Activated CD4-positive, alpha-beta T cell treated with anti-CD3 and anti-CD28 coated beads, Interleukin-2, amount 10 ng/mL, durations not matched to agents 7 days and 5 days (primary cell): Measurements from ENCODE around the gene DDX10. TPM values are rescaled to one million over a fixed set of nuclear protein-coding genes. Genes with fewer than 3 reads are reported as not detected.

Experiments used
- CTCF ChIA-PET: fragments of 350-600 bp; sonication (Branson Sonifier 250); formaldehyde crosslinking; loops from one replicate; lab custom pipeline; 2021; ENCODE audit warnings: antibody characterized with exemption; lab: Charles Lee
- POLR2A ChIA-PET: fragments of 350-600 bp; sonication (Branson Sonifier 250); formaldehyde crosslinking; loops from one replicate; lab custom pipeline; 2021; ENCODE audit warnings: antibody characterized with exemption; lab: Charles Lee
- DNase-seq: peaks from one replicate; pipeline ENCODE4 v3.0.0-alpha.2; 2020
- H3K27ac Mint-ChIP-seq: one replicate; pipeline ENCODE4 v1.8.0; 2021; ENCODE audit warnings: mild to moderate bottlenecking, moderate library complexity, mixed read lengths
- H3K27me3 Mint-ChIP-seq: one replicate; pipeline ENCODE4 v1.8.0; 2021; ENCODE audit warnings: mixed read lengths
- H3K36me3 Mint-ChIP-seq: one replicate; pipeline ENCODE4 v1.8.0; 2021; ENCODE audit warnings: low read depth, mixed read lengths
- H3K4me1 Mint-ChIP-seq: one replicate; pipeline ENCODE4 v1.8.0; 2021; ENCODE audit warnings: mixed read lengths
- H3K4me3 Mint-ChIP-seq: one replicate; pipeline ENCODE4 v1.8.0; 2021; ENCODE audit warnings: mild to moderate bottlenecking, moderate library complexity, mixed read lengths
- H3K9me3 Mint-ChIP-seq: one replicate; pipeline ENCODE4 v1.8.0; 2021; ENCODE audit warnings: mixed read lengths
- total RNA-seq, 2 experiments: library from RNA; stranded (reverse); gene quantifications; one replicate each; pipeline ENCODE4 v1.2.3, GENCODE V29; 2021

Gene DDX10
- total RNA-seq, 2 experiments from 2014 or later, result 27.4 to 28.0 TPM

DNA sequence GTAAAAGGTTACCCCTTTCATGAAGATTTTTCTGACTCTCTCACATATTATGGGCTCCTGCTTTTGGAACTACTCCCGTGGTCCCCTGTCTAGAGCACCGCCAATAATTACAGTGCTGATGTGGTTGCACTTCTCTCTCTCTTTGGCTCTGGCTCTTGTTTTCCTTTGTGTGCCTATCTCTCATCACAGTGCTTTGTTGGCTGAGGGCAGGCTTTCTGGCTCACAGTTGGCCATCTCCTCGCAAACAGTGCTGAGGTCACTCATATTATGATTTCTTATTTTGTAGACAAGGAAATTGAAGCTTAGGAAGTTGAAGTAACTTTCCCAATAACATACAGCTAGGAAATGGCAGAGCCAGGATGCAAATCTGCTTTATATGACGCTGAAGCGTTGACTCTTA, 192.5 kb downstream of the DDX10 start:
- Mint-ChIP-seq H3K36me3 (peaks cover 6% of the 10 kb centered on the region), H3K27me3 (no peaks in the 10 kb centered on the region), H3K9me3 (no peaks in the 10 kb centered on the region), H3K4me1 (peaks cover 27% of the 10 kb centered on the region), H3K4me3 (no peak overlapping the region), H3K27ac (no peak overlapping the region)
- ChIA-PET CTCF (interaction anchor here (0.6 to 0.7 kb wide), 2 partner anchors 35 to 151 kb away, joined by 3 to 8 read pairs; no protein-coding TSS in a partner anchor), POLR2A (no interaction called here)
- DNase-seq, result no peak

DNA sequence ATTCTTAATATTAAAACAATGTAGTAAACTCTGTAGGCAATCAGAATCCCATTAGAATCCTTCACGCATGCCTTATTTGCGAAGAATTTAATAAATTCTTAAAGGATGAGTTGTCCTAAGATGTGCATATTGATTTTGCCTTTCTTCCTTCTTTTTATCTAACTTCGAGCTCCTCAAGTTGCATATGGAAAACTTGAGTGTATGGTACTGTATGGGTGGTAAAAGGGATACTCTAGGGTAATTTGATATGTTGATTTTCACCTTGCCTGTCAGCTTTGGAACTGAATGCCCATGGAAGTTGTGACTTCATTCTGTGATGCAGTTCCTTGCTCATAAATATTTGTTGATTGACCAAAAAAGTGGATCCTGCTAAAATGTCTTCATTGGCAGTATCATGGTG, 193.8 kb downstream of the DDX10 start:
- CTCF ChIA-PET, result no interaction called here

DNA sequence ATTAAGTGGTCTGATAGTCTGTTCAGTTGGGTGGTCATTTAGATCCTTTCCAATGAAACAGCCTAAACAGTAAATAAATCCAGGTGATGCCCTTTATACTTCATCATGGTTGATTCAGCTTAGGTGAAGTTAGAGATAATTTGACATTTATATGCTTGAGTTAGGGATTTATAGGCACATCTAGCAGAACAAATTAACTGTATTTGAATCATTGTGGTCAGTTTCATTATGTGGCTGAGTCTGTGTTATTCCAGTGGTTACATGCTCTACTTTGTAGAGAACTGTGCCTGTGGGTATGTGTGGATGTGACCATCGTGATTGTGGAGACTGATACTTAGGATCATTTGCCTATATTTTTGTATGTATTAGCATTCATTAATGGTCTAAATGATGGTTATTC, 194.6 kb downstream of the DDX10 start:
- CTCF ChIA-PET, result interaction anchor here (0.8 kb wide), 1 partner anchor 14 kb away, joined by 3 read pairs; no protein-coding TSS in a partner anchor
- no peaks in the 10 kb centered on the region for H3K27me3 Mint-ChIP-seq
- H3K9me3 Mint-ChIP-seq, result no peaks in the 10 kb centered on the region
- DNase-seq, result no peak
- H3K27ac Mint-ChIP-seq, result no peak overlapping the region
- no peak overlapping the region for H3K4me3 Mint-ChIP-seq
- H3K4me1 Mint-ChIP-seq, result peaks cover 17% of the 10 kb centered on the region
- POLR2A ChIA-PET, result no interaction called here
- peaks cover 2% of the 10 kb centered on the region for H3K36me3 Mint-ChIP-seq

More for the DNA sequence above, 193.8 kb downstream of the DDX10 start:
- Mint-ChIP-seq H3K27ac (no peak overlapping the region), H3K4me1 (peaks cover 24% of the 10 kb centered on the region), H3K9me3 (no peaks in the 10 kb centered on the region), H3K27me3 (no peaks in the 10 kb centered on the region), H3K36me3 (peaks cover 3% of the 10 kb centered on the region), H3K4me3 (no peak overlapping the region)
- POLR2A ChIA-PET, result no interaction called here
- DNase-seq, result no peak

DNA sequence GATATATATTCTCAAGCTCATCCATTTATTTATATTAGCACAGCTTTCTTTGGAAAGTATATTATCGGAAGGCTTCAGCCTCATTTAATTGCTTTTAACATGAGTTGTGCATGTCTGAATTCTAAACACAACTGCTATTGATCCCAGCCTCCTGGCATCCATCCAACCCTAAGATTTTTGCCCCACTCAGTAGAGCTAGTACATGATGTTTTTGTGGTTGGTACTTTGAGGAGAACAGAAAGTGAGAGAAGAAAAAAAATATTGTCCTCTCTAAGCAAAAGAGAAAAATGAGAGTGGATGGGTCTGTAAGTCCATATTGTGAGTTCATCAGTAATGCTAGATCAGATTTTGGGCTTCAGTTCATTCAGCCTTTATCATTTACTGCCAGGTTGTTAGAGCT, 198.7 kb downstream of the DDX10 start:
- Mint-ChIP-seq H3K36me3 (no peaks in the 10 kb centered on the region), H3K27me3 (no peaks in the 10 kb centered on the region), H3K27ac (no peak overlapping the region), H3K4me1 (peaks cover 9% of the 10 kb centered on the region), H3K9me3 (no peaks in the 10 kb centered on the region), H3K4me3 (no peak overlapping the region)
- POLR2A ChIA-PET, result no interaction called here
- CTCF ChIA-PET, result interaction anchor here (1.1 to 1.8 kb wide), 4 partner anchors 10 to 29 kb away, joined by 3 to 5 read pairs (median 4); no protein-coding TSS in a partner anchor
- DNase-seq, result no peak

DNA sequence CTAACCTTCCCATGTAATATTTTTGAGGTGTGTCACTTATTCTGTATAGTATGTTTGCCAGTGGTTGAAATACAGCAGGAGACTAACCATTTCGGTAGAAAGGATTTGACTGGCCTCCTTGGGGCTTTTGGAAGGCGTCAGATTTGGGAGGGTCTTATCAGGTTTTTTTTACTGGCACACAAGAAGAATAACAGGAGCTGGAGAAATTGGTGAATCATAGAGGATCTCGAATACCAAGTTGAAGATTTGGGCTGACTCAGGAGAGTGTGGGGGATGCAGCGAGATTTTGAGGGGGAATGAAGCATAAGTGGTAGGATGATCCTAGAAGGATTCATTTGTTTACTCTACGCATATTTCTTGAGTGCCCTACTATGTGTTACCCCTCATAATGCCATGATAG, 200.5 kb downstream of the DDX10 start:
- CTCF ChIA-PET, result interaction anchor here (0.8 kb wide), 1 partner anchor 18 kb away, joined by 3 read pairs; no protein-coding TSS in a partner anchor
- DNase-seq, result no peak
- Mint-ChIP-seq H3K4me3 (no peak overlapping the region), H3K4me1 (peaks cover 10% of the 10 kb centered on the region), H3K27ac (no peak overlapping the region), H3K36me3 (no peaks in the 10 kb centered on the region), H3K9me3 (no peaks in the 10 kb centered on the region), H3K27me3 (no peaks in the 10 kb centered on the region)
- POLR2A ChIA-PET, result no interaction called here

DNA sequence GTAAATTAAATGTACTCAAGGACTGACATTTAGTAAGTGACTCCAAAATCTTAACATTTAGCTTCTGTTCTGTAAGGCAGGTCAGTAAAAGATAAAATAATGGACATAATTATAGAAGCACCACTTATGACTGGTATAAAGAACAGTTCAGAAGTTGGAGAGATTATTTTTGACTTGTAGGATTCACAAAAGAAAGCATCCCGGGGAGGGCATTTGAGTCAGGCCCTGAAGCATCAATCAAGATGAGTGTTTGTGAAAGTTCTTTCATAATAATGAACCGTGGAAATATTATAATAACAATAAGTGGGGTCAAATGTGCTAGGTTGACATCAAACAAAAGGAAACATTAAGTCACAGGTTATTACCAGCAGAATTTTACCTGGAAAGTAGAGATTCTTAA, 201.9 kb downstream of the DDX10 start:
- H3K4me3 Mint-ChIP-seq, result no peak overlapping the region
- no peaks in the 10 kb centered on the region for H3K27me3 Mint-ChIP-seq
- H3K4me1 Mint-ChIP-seq, result peaks cover 12% of the 10 kb centered on the region
- H3K36me3 Mint-ChIP-seq, result no peaks in the 10 kb centered on the region
- ChIA-PET CTCF (interaction anchor here (1.0 kb wide), 1 partner anchor 12 kb away, joined by 4 read pairs; no protein-coding TSS in a partner anchor), POLR2A (no interaction called here)
- H3K9me3 Mint-ChIP-seq, result no peaks in the 10 kb centered on the region
- DNase-seq, result no peak
- H3K27ac Mint-ChIP-seq, result no peak overlapping the region

DNA sequence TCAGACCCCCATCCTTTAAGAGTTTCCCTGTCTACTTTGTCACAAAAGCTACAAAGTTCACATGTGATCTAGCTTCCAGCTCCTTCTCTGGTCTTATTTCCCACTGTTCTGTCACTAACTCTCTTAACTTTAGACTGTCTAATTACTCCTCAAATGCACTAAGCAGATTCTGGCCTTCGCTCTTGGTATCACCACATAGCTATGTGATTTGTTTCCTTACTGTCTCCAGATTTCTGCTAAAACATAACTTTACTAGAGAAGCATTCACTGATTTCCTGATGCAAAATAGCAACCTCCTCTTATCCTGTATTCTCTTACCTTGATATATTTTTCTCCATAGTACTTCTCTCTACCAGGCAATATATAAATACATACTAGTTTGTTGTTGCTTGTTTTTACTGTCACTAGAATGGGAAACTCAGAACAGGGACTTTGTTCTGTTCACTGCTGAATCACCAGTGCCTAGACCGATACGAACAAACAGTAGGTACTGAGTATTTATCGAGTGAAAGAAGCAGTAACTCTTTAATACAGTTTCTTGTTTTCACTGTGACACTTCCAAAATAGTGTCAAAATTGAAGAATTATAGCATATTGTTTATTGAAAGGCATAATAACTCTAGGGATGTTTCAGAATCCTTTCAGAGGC, 205.6 kb downstream of the DDX10 start:
- H3K4me1 Mint-ChIP-seq, result peaks cover 7% of the 10 kb centered on the region

DNA sequence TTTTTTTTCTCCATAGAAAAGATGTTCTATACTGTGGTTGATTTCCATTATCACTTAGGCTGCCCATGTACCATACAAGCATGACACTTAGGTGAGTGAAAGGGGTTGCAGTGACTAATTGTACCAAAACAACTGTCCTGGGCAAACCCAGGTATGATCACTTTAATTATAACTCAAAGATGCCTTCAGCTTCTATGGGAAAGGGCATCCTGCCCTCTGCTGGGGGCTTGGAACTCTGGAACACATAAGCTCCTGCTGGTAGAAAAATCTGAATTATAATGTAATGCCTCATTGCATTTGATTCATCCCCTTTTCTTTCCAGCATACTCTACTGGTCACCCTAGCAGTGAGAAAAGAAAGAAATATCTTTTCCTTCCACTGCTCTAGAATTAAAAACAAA, 206.3 kb downstream of the DDX10 start:
- peaks cover 7% of the 10 kb centered on the region for H3K4me1 Mint-ChIP-seq
- no peaks in the 10 kb centered on the region for H3K9me3 Mint-ChIP-seq
- no peak overlapping the region for H3K27ac Mint-ChIP-seq
- no peaks in the 10 kb centered on the region for H3K27me3 Mint-ChIP-seq
- peak; percentile 46 for DNase-seq
- no peak overlapping the region for H3K4me3 Mint-ChIP-seq
- no peaks in the 10 kb centered on the region for H3K36me3 Mint-ChIP-seq
- ChIA-PET POLR2A (interaction anchor here (0.7 kb wide), 1 partner anchor 754 kb away, joined by 4 read pairs; no protein-coding TSS in a partner anchor), CTCF (interaction anchor here (1.0 to 1.3 kb wide), 3 partner anchors 15 to 173 kb away, joined by 3 to 4 read pairs (median 4); no protein-coding TSS in a partner anchor)

More for the DNA sequence above, 205.6 kb downstream of the DDX10 start:
- CTCF ChIA-PET, result interaction anchor here (0.6 to 1.1 kb wide), 3 partner anchors 45 to 172 kb away, joined by 3 to 4 read pairs (median 4); no protein-coding TSS in a partner anchor
- H3K9me3 Mint-ChIP-seq, result no peaks in the 10 kb centered on the region
- no peak overlapping the region for H3K4me3 Mint-ChIP-seq
- no peak overlapping the region for H3K27ac Mint-ChIP-seq
- H3K27me3 Mint-ChIP-seq, result no peaks in the 10 kb centered on the region
- DNase-seq, result no peak
- POLR2A ChIA-PET, result no interaction called here
- no peaks in the 10 kb centered on the region for H3K36me3 Mint-ChIP-seq

DNA sequence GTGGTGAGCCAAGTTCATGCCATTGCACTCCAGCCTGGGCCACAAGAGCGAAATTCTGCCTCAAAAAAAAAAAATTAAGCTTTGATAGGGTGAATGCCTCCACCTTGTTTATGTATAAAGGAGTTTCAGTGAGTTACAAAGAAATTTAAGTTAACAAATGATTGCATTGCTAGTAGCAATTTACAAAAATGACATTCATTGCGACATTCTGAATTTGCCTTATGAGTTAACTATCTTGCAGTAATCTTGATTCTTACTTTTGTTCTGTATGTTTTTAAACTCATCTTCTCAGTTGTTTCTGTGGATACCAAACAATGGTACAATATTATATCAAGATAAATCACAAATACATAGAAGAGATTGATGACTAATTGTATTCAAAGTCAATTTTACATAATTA, 207.0 kb downstream of the DDX10 start:
- DNase-seq, result no peak
- POLR2A ChIA-PET, result no interaction called here
- Mint-ChIP-seq H3K4me3 (no peak overlapping the region), H3K4me1 (peaks cover 7% of the 10 kb centered on the region), H3K9me3 (no peaks in the 10 kb centered on the region), H3K27ac (no peak overlapping the region), H3K27me3 (no peaks in the 10 kb centered on the region), H3K36me3 (no peaks in the 10 kb centered on the region)
- CTCF ChIA-PET, result interaction anchor here (1.0 to 1.3 kb wide), 2 partner anchors 16 to 173 kb away, joined by 4 read pairs; no protein-coding TSS in a partner anchor

DNA sequence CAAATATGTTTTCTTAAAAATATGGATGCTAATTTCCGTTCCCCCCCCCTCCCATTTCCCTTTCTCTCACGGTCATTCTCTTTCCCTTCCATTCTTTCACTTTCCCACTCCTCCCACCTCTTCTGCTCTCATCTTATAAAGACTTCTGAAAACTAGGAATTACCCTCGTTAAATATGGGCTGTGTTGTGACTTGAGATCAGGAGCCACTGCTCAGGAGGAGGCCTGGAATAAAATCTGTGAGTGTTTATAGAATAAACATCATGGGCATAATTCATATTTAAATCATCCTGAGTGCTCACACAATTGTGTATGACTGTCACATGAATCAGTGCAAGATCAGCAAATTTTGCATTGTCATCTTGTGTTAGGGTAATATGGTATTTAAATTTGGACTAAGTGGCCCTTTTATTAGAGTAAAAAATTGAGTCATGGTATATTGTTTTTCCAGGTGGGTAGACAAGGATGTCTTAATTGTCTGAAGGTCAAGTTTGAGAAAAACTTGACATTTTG, 208.0 kb downstream of the DDX10 start:
- CTCF ChIA-PET, result no interaction called here

DNA sequence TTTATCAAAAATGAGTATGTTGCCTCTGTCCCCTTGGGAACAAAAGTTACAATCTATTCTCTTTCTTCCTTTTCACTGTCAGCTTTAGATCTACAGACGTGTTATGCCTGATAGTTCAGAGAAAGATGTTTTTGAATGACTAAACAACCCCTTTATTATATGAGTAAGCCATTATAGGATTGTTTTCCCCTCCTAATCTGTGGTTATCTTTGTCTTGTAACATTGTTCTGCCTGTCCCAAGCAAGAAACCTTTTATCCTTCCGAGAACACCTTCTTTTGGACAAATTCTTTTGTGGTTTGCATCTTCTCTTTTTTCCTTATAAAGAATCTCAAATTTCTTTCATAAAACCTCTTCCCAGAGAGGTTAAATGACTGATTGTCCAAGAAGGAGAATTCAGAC, 208.4 kb downstream of the DDX10 start:
- Mint-ChIP-seq H3K4me3 (no peak overlapping the region), H3K9me3 (no peaks in the 10 kb centered on the region), H3K36me3 (no peaks in the 10 kb centered on the region), H3K27me3 (no peaks in the 10 kb centered on the region), H3K27ac (no peak overlapping the region), H3K4me1 (peaks cover 4% of the 10 kb centered on the region)
- ChIA-PET POLR2A (no interaction called here), CTCF (interaction anchor here (0.6 to 2.8 kb wide), 2 partner anchors 13 to 19 kb away, joined by 3 to 8 read pairs; no protein-coding TSS in a partner anchor)
- DNase-seq, result no peak

More for the DNA sequence above, 208.0 kb downstream of the DDX10 start:
- H3K36me3 Mint-ChIP-seq, result no peaks in the 10 kb centered on the region
- no peaks in the 10 kb centered on the region for H3K27me3 Mint-ChIP-seq
- POLR2A ChIA-PET, result no interaction called here
- H3K4me1 Mint-ChIP-seq, result peaks cover 7% of the 10 kb centered on the region
- no peak overlapping the region for H3K4me3 Mint-ChIP-seq
- H3K9me3 Mint-ChIP-seq, result no peaks in the 10 kb centered on the region
- H3K27ac Mint-ChIP-seq, result no peak overlapping the region
- DNase-seq, result no peak

DNA sequence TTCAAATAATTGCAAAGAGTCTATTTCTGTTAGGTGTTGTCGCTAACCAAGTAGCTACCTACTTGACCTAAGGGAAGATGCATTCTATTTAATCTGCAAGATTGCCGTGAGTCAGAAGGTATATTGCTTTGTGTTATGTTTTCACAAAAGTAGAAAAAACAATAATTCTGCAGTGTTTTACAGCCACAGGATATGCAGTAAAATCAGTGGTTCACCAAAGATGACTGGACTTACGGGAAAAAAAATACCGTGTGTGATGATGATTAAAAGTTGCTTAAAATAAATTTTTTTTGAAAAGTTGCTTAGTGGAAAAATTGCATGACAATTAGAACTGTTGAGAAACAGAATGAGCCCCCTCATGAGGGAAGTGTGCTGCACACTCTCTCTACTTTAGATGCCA, 209.1 kb downstream of the DDX10 start:
- POLR2A ChIA-PET, result no interaction called here
- Mint-ChIP-seq H3K27me3 (no peaks in the 10 kb centered on the region), H3K4me1 (peaks cover 4% of the 10 kb centered on the region), H3K27ac (no peak overlapping the region), H3K4me3 (no peak overlapping the region), H3K36me3 (no peaks in the 10 kb centered on the region), H3K9me3 (no peaks in the 10 kb centered on the region)
- DNase-seq, result no peak
- CTCF ChIA-PET, result interaction anchor here (0.9 to 2.8 kb wide), 3 partner anchors 10 to 19 kb away, joined by 3 to 8 read pairs (median 5); no protein-coding TSS in a partner anchor

DNA sequence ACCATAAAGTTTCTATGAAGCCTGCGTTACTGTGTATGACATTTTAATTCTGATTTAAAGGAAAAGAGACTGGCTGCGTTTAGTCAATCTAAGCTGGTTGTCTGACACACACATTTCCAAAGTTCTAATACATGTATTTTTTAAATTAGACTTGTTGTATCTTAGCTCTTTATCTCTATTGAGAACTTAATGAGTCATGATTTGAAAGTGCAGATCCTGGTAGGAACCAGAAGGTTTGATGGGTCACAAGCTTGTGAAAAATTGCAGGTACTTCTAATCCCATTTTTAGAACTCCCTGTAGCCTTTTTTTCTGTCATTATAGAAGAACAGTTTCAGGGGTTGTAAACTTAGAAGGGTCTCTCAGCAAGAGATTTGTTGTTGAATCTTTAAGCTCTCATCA, 210.3 kb downstream of the DDX10 start:
- Mint-ChIP-seq H3K9me3 (no peaks in the 10 kb centered on the region), H3K27ac (no peak overlapping the region), H3K36me3 (no peaks in the 10 kb centered on the region), H3K4me1 (peaks cover 4% of the 10 kb centered on the region), H3K4me3 (no peak overlapping the region), H3K27me3 (no peaks in the 10 kb centered on the region)
- ChIA-PET CTCF (interaction anchor here (0.5 to 2.8 kb wide), 4 partner anchors 12 to 133 kb away, joined by 4 to 8 read pairs (median 5); no protein-coding TSS in a partner anchor), POLR2A (no interaction called here)
- DNase-seq, result no peak
